Esophagus squamous epithelium (tissue), 4 donors: ENCODE measurements around the gene TUBGCP3.

Source experiments
- CTCF ChIP-seq, 6 experiments: fragments of 450-650 bp in 4 of 6; fragments of 200-600 bp in 2 of 6; sonication (generic) in 2 of 6; IDR thresholded peaks; one replicate each; pipeline ENCODE4 v1.5.1; 2016 to 2019; ENCODE audit warnings: antibody characterized with exemption in 6 of 6, mild to moderate bottlenecking in 4 of 6, moderate library complexity in 4 of 6
- POLR2A ChIP-seq, 4 donors: fragments of 450-650 bp; IDR thresholded peaks; one replicate each; pipeline ENCODE4 v1.6.1; 2017; ENCODE audit warnings: antibody characterized with exemption in 4 of 4, mild to moderate bottlenecking in 4 of 4, moderate library complexity in 3 of 4

GRCh38 chr13:112531263-112531794, 56.6 kb downstream of the TUBGCP3 start:
- TF ChIP-seq CTCF (IDR thresholded peaks at IDR 0.05) (no peak), POLR2A (IDR thresholded peaks at IDR 0.05) (no peak)
